Endothelial cell of umbilical vein (primary cell): ENCODE measurements around the gene MEOX1.

ENCODE experiments used
- CTCF ChIP-seq, 2 donors: IDR thresholded peaks; 1 replicate in 1 of 2; 2 replicates in 1 of 2; pipeline ENCODE4 v1.5.1; 2011; ENCODE audit warnings: low read length in 2 of 2, mild to moderate bottlenecking in 2 of 2, moderate library complexity in 2 of 2, control low read depth in 1 of 2, inconsistent platforms in 1 of 2, low read depth in 1 of 2; ENCODE audit not compliant: insufficient read depth in 1 of 2; ENCODE audit errors: extremely low read depth in 1 of 2
- EZH2 ChIP-seq: IDR thresholded peaks from 2 replicates; pipeline ENCODE4 v1.6.1; 2012; ENCODE audit warnings: borderline replicate concordance, low read depth, mild to moderate bottlenecking, moderate library complexity, low read length, inconsistent platforms; ENCODE audit not compliant: severe bottlenecking
- FOS ChIP-seq: IDR thresholded peaks from 2 replicates; pipeline ENCODE4 v1.6.1; 2011; ENCODE audit warnings: mild to moderate bottlenecking, low read length, moderate library complexity, borderline replicate concordance; ENCODE audit not compliant: insufficient read depth
- JUN ChIP-seq: IDR thresholded peaks from 2 replicates; pipeline ENCODE4 v1.6.1; 2011; ENCODE audit warnings: borderline replicate concordance, low read depth; ENCODE audit not compliant: insufficient read length, insufficient read depth
- MAX ChIP-seq: IDR thresholded peaks from 2 replicates; pipeline ENCODE4 v1.6.1; 2011; ENCODE audit not compliant: insufficient read depth, insufficient read length
- MYC ChIP-seq: IDR thresholded peaks from one replicate; pipeline ENCODE4 v1.6.1; 2011; ENCODE audit warnings: mild to moderate bottlenecking, low read depth, low read length
- POLR2A ChIP-seq: IDR thresholded peaks from 2 replicates; pipeline ENCODE4 v1.6.1; 2012; ENCODE audit warnings: low read depth, mild to moderate bottlenecking, control low read depth, low read length
- POLR2AphosphoS5 ChIP-seq: IDR thresholded peaks from 2 replicates; pipeline ENCODE4 v1.6.1; 2012; ENCODE audit warnings: low read depth, mild to moderate bottlenecking, control low read depth, low read length, moderate library complexity; ENCODE audit not compliant: insufficient read depth

- TF ChIP-seq CTCF (IDR thresholded peaks at IDR 0.05; ENCODE audit: extremely low read depth in 1 of 2, insufficient read depth in 1 of 2, low read depth in 1 of 2, low read length in 2 of 2) (no peak), POLR2A (no peak), MYC (no peak), MAX (no peak), EZH2 (no peak), FOS (no peak), POLR2AphosphoS5 (no peak), JUN (no peak)
These were observed 28.1 kb upstream of the MEOX1 start for GRCh38 chr17:43689814-43690213.
